GM12873 (cell line): ENCODE measurements around the gene FTL.

Experiments used
- CTCF ChIP-seq: IDR thresholded peaks from 2 replicates; pipeline ENCODE4 v1.5.1; 2012; ENCODE audit warnings: low read depth, mild to moderate bottlenecking, moderate library complexity, low read length, control low read depth; ENCODE audit not compliant: insufficient read depth; ENCODE audit errors: missing control alignments

FTL gene

GRCh38 chr19:48985711-48986110, 20.6 kb downstream of the FTL start:
- TF ChIP-seq CTCF, result no peak

GRCh38 chr19:48986211-48986610, 21.1 kb downstream of the FTL start:
- no peak for TF ChIP-seq CTCF

GRCh38 chr19:48987323-48987722, 22.2 kb downstream of the FTL start:
- TF ChIP-seq CTCF, result no peak

- TF ChIP-seq CTCF, result no peak
Measured at GRCh38 chr19:48988286-48988685, 23.2 kb downstream of the FTL start.

- no peak for TF ChIP-seq CTCF
Measured at GRCh38 chr19:48988860-48989259, 23.8 kb downstream of the FTL start.

- TF ChIP-seq CTCF, result no peak
Measured at GRCh38 chr19:48989701-48990291, 24.7 kb downstream of the FTL start.

GRCh38 chr19:48990400-48990799, 25.3 kb downstream of the FTL start:
- no peak for TF ChIP-seq CTCF
